HepG2 (cell line): ENCODE data around the gene SAAL1. TPM values are rescaled to one million over a fixed set of nuclear protein-coding genes. Genes with fewer than 3 reads are reported as not detected.

Source experiments
- DNMT1 ChIP-seq: sonication (generic); formaldehyde crosslinking; IDR thresholded peaks from 2 replicates; pipeline ENCODE4 v1.5.1; 2020; ENCODE audit warnings: mild to moderate bottlenecking, missing genetic modification reagents
- EEA1 ChIP-seq: sonication (generic); formaldehyde crosslinking; IDR thresholded peaks from 2 replicates; pipeline ENCODE4 v1.5.1; 2020; ENCODE audit warnings: mild to moderate bottlenecking, missing genetic modification reagents, borderline replicate concordance
- FOXJ3 ChIP-seq: sonication (generic); formaldehyde crosslinking; IDR thresholded peaks from 2 replicates; pipeline ENCODE4 v1.4.0; 2020; ENCODE audit warnings: missing genetic modification reagents, mild to moderate bottlenecking, borderline replicate concordance
- HOXD1 ChIP-seq: sonication (generic); formaldehyde crosslinking; IDR thresholded peaks from 2 replicates; pipeline ENCODE4 v1.5.0; 2020; ENCODE audit warnings: missing genetic modification reagents
- MTF2 ChIP-seq: sonication (generic); formaldehyde crosslinking; IDR thresholded peaks from 2 replicates; pipeline ENCODE4 v1.5.0; 2020; ENCODE audit warnings: missing genetic modification reagents, borderline replicate concordance
- ZBTB21 ChIP-seq: sonication (generic); formaldehyde crosslinking; IDR thresholded peaks from 2 replicates; pipeline ENCODE4 v1.4.0; 2020; ENCODE audit warnings: missing genetic modification reagents
- ZNF260 ChIP-seq: sonication (generic); formaldehyde crosslinking; IDR thresholded peaks from 2 replicates; pipeline ENCODE4 v1.4.0; 2020; ENCODE audit warnings: missing genetic modification reagents, low read depth, mild to moderate bottlenecking, borderline replicate concordance
- ZNF674 ChIP-seq: sonication (generic); formaldehyde crosslinking; IDR thresholded peaks from 2 replicates; pipeline ENCODE4 v1.5.0; 2020; ENCODE audit warnings: low read depth, mild to moderate bottlenecking, missing genetic modification reagents
- polyA plus RNA-seq, 8 experiments: library from polyadenylated mRNA; depleted of rRNA in 3 of 8; stranded (reverse) in 7 of 8; unstranded in 1 of 8; fragments of >200 nt; fragmentation: Illumina TruSeq in 4 of 8; extraction: Trizol in 4 of 8; gene quantifications; 2 replicates each; pipeline versions ENCODE4 v1.2.1 to v1.2.3, GENCODE V29; 2011 to 2016; ENCODE audit warnings: low read depth in 4 of 8, missing spikeins in 1 of 8, mixed read lengths in 1 of 8; ENCODE audit not compliant: insufficient read depth in 1 of 8
- total RNA-seq, 5 experiments: library from RNA; depleted of rRNA; stranded (reverse); fragments of >200 nt; fragmentation: Illumina TruSeq; extraction: Trizol; gene quantifications; 2 replicates each; pipeline ENCODE4 v1.2.3, GENCODE V29; 2016; ENCODE audit warnings: low read depth in 1 of 5
- TF ChIP-seq, protein P1 (sequence below): sonication (generic); formaldehyde crosslinking; IDR thresholded peaks from 2 replicates; pipeline ENCODE4 v1.5.1; 2020; ENCODE audit warnings: missing genetic modification reagents, mild to moderate bottlenecking, borderline replicate concordance
- TF ChIP-seq, protein P2 (sequence below): sonication (generic); formaldehyde crosslinking; IDR thresholded peaks from 2 replicates; pipeline ENCODE4 v1.4.0; 2020; ENCODE audit warnings: missing genetic modification reagents
- TF ChIP-seq, protein P3 (sequence below): fragments of 450-650 bp; IDR thresholded peaks from 2 replicates; pipeline ENCODE4 v1.6.1; 2016
- TF ChIP-seq, protein P4 (sequence below): sonication (generic); formaldehyde crosslinking; IDR thresholded peaks from 2 replicates; pipeline ENCODE4 v1.8.0; 2022; ENCODE audit warnings: mild to moderate bottlenecking, missing genetic modification reagents; ENCODE audit not compliant: insufficient replicate concordance
- TF ChIP-seq, protein P5 (sequence below), 2 experiments: sonication (generic) in 1 of 2; formaldehyde crosslinking in 1 of 2; IDR thresholded peaks; 2 replicates each; pipeline versions ENCODE4 v1.4.0 to v1.6.1; 2016 to 2020; ENCODE audit warnings: borderline replicate concordance in 1 of 2, low read depth in 1 of 2, mild to moderate bottlenecking in 1 of 2, missing genetic modification reagents in 1 of 2

Gene SAAL1
- total and polyA plus RNA-seq, 2 of the 13 experiments (the other 11 are each of a cell fraction or from before 2014, with no cell fraction given) = 16.5 to 46.0 TPM

DNA sequence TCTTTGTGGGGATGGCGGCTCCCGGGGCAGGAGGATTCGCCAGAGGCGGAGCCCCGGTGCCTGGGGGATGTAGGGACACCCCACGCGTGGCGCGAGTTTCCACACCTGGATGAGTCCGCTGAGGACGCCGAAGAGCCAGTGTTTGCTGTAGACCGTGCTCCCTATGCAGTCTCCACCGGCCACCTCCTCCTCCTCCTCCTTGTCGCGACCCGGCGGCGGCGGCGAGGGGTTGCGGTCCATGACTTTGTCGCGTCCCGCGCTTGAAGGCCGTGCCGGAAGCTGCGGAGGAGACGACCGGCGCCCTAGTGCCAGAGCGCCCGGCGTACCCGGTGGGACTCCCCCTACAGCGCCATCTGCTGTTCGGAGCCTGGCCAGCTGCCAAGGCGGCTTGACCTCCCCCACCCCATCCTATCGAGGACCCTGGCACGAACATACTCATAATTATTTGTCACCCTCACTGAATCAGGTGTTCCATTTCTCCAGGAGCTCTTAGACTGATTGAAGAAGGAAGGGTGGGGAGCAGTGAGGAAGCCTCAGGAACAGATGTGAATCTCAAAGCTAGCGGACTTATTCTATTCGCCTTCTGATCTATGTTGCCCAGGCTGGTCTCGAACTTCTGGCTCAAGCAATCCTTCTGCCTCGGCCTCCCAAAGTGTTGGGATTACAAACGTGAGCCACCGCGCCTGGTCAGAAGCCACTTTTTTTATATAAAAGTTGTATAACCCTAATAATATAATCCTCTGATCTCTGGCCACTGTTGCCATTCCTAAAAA is at the start of gene SAAL1 (continued):
- TF ChIP-seq HOXD1 (CRISPR knock-in tag) = 0 out of 2 replicates have a peak, but pooled peaks have one; percentile 53
- TF ChIP-seq, protein P1, sequence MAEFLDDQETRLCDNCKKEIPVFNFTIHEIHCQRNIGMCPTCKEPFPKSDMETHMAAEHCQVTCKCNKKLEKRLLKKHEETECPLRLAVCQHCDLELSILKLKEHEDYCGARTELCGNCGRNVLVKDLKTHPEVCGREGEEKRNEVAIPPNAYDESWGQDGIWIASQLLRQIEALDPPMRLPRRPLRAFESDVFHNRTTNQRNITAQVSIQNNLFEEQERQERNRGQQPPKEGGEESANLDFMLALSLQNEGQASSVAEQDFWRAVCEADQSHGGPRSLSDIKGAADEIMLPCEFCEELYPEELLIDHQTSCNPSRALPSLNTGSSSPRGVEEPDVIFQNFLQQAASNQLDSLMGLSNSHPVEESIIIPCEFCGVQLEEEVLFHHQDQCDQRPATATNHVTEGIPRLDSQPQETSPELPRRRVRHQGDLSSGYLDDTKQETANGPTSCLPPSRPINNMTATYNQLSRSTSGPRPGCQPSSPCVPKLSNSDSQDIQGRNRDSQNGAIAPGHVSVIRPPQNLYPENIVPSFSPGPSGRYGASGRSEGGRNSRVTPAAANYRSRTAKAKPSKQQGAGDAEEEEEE = peak; percentile 96; the same call in 1 of the 2 replicates
- TF ChIP-seq ZBTB21 (CRISPR knock-in tag) = no peak
- no peak; the same call in 1 of the 2 replicates for TF ChIP-seq MTF2 (CRISPR knock-in tag)
- TF ChIP-seq, protein P2, sequence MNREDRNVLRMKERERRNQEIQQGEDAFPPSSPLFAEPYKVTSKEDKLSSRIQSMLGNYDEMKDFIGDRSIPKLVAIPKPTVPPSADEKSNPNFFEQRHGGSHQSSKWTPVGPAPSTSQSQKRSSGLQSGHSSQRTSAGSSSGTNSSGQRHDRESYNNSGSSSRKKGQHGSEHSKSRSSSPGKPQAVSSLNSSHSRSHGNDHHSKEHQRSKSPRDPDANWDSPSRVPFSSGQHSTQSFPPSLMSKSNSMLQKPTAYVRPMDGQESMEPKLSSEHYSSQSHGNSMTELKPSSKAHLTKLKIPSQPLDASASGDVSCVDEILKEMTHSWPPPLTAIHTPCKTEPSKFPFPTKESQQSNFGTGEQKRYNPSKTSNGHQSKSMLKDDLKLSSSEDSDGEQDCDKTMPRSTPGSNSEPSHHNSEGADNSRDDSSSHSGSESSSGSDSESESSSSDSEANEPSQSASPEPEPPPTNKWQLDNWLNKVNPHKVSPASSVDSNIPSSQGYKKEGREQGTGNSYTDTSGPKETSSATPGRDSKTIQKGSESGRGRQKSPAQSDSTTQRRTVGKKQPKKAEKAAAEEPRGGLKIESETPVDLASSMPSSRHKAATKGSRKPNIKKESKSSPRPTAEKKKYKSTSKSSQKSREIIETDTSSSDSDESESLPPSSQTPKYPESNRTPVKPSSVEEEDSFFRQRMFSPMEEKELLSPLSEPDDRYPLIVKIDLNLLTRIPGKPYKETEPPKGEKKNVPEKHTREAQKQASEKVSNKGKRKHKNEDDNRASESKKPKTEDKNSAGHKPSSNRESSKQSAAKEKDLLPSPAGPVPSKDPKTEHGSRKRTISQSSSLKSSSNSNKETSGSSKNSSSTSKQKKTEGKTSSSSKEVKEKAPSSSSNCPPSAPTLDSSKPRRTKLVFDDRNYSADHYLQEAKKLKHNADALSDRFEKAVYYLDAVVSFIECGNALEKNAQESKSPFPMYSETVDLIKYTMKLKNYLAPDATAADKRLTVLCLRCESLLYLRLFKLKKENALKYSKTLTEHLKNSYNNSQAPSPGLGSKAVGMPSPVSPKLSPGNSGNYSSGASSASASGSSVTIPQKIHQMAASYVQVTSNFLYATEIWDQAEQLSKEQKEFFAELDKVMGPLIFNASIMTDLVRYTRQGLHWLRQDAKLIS (CRISPR knock-in tag) = no peak
- TF ChIP-seq DNMT1 = peak; percentile 92
- TF ChIP-seq, protein P3, sequence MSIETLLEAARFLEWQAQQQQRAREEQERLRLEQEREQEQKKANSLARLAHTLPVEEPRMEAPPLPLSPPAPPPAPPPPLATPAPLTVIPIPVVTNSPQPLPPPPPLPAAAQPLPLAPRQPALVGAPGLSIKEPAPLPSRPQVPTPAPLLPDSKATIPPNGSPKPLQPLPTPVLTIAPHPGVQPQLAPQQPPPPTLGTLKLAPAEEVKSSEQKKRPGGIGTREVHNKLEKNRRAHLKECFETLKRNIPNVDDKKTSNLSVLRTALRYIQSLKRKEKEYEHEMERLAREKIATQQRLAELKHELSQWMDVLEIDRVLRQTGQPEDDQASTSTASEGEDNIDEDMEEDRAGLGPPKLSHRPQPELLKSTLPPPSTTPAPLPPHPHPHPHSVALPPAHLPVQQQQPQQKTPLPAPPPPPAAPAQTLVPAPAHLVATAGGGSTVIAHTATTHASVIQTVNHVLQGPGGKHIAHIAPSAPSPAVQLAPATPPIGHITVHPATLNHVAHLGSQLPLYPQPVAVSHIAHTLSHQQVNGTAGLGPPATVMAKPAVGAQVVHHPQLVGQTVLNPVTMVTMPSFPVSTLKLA = no peak
- TF ChIP-seq ZNF674 = no peak
- no peak for TF ChIP-seq ZNF260 (CRISPR knock-in tag)
- TF ChIP-seq, protein P4, sequence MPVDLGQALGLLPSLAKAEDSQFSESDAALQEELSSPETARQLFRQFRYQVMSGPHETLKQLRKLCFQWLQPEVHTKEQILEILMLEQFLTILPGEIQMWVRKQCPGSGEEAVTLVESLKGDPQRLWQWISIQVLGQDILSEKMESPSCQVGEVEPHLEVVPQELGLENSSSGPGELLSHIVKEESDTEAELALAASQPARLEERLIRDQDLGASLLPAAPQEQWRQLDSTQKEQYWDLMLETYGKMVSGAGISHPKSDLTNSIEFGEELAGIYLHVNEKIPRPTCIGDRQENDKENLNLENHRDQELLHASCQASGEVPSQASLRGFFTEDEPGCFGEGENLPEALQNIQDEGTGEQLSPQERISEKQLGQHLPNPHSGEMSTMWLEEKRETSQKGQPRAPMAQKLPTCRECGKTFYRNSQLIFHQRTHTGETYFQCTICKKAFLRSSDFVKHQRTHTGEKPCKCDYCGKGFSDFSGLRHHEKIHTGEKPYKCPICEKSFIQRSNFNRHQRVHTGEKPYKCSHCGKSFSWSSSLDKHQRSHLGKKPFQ (CRISPR knock-in tag) = peak; percentile 26
- TF ChIP-seq FOXJ3 = no peak
- TF ChIP-seq, protein P5, sequence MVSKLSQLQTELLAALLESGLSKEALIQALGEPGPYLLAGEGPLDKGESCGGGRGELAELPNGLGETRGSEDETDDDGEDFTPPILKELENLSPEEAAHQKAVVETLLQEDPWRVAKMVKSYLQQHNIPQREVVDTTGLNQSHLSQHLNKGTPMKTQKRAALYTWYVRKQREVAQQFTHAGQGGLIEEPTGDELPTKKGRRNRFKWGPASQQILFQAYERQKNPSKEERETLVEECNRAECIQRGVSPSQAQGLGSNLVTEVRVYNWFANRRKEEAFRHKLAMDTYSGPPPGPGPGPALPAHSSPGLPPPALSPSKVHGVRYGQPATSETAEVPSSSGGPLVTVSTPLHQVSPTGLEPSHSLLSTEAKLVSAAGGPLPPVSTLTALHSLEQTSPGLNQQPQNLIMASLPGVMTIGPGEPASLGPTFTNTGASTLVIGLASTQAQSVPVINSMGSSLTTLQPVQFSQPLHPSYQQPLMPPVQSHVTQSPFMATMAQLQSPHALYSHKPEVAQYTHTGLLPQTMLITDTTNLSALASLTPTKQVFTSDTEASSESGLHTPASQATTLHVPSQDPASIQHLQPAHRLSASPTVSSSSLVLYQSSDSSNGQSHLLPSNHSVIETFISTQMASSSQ (IDR thresholded peaks at IDR 0.05; ENCODE audit: low read depth) = no peak; the same call in 1 of the 2 replicates
- TF ChIP-seq, protein P5 (CRISPR knock-in tag; IDR thresholded peaks at IDR 0.05; ENCODE audit: borderline replicate concordance) = peak; percentile 72
- peak; percentile 91; the same call in 1 of the 2 replicates for TF ChIP-seq EEA1 (CRISPR knock-in tag)
